Neural progenitor cell (in vitro differentiated cells): ENCODE results near the gene SOX11. TPM values are rescaled to one million over a fixed set of nuclear protein-coding genes. Genes with fewer than 3 reads are reported as not detected.
A peak's percentile ranks its signal among the peaks of the same experiment; 100 is the strongest.

ENCODE experiments used
- DNase-seq: peaks from one replicate; pipeline ENCODE4 v3.0.0-alpha.2; 2016; ENCODE audit warnings: low spot score
- H2AFZ ChIP-seq: fragments of 200-600 bp; sonication (generic); replicated peaks from 2 replicates; pipeline ENCODE4 v1.6.1; 2016; ENCODE audit warnings: antibody characterized with exemption
- H3F3A ChIP-seq: fragments of 200-600 bp; sonication (generic); 2 replicates; pipeline ENCODE4 v1.6.1; 2016; ENCODE audit warnings: antibody characterized with exemption, low read depth
- H3K27ac ChIP-seq: fragments of 200-600 bp; sonication (generic); 2 replicates; pipeline ENCODE4 v1.5.1; 2016; ENCODE audit warnings: mild to moderate bottlenecking
- H3K27me3 ChIP-seq: fragments of 200-600 bp; sonication (generic); 2 replicates; pipeline ENCODE4 v1.6.1; 2016; ENCODE audit warnings: mild to moderate bottlenecking, moderate library complexity
- H3K36me3 ChIP-seq: fragments of 200-600 bp; sonication (generic); 2 replicates; pipeline ENCODE4 v1.5.1; 2016
- H3K4me1 ChIP-seq: fragments of 200-600 bp; sonication (generic); 2 replicates; pipeline ENCODE4 v1.6.1; 2016; ENCODE audit warnings: mixed run types
- H3K4me2 ChIP-seq: fragments of 200-600 bp; sonication (generic); 2 replicates; pipeline ENCODE4 v1.6.1; 2016
- H3K4me3 ChIP-seq: fragments of 200-600 bp; sonication (generic); 2 replicates; pipeline ENCODE4 v1.5.1; 2016
- H3K79me2 ChIP-seq: fragments of 200-600 bp; sonication (generic); 2 replicates; pipeline ENCODE4 v1.6.1; 2016; ENCODE audit warnings: low read depth
- H3K9ac ChIP-seq: fragments of 200-600 bp; sonication (generic); 2 replicates; pipeline ENCODE4 v1.6.1; 2016
- H3K9me3 ChIP-seq: fragments of 200-600 bp; sonication (generic); 2 replicates; pipeline ENCODE4 v1.5.1; 2016; ENCODE audit warnings: low read depth
- H4K20me1 ChIP-seq: fragments of 200-600 bp; sonication (generic); 2 replicates; pipeline ENCODE4 v1.6.1; 2016; ENCODE audit warnings: low read depth
- H3K27ac Mint-ChIP-seq: 3 replicates; pipeline ENCODE4 v1.8.0; 2021; ENCODE audit warnings: mixed read lengths
- H3K27me3 Mint-ChIP-seq: 2 replicates; pipeline ENCODE4 v1.8.0; 2022; ENCODE audit warnings: low read depth, mild to moderate bottlenecking, inconsistent platforms, moderate library complexity, mixed read lengths; ENCODE audit not compliant: insufficient read depth
- H3K36me3 Mint-ChIP-seq: 3 replicates; pipeline ENCODE4 v1.8.0; 2021; ENCODE audit warnings: mixed read lengths
- H3K4me1 Mint-ChIP-seq: 3 replicates; pipeline ENCODE4 v1.8.0; 2021; ENCODE audit warnings: mixed read lengths
- H3K4me3 Mint-ChIP-seq: 3 replicates; pipeline ENCODE4 v1.8.0; 2021; ENCODE audit warnings: mild to moderate bottlenecking, moderate library complexity, mixed read lengths
- H3K9me3 Mint-ChIP-seq: 3 replicates; pipeline ENCODE4 v1.8.0; 2020; ENCODE audit warnings: mixed read lengths
- EZH2 ChIP-seq: fragments of 200-600 bp; sonication (generic); IDR thresholded peaks from 2 replicates; pipeline ENCODE4 v1.6.1; 2017; ENCODE audit warnings: antibody characterized with exemption, mild to moderate bottlenecking, moderate library complexity
- EZH2phosphoT487 ChIP-seq: fragments of 200-600 bp; sonication (generic); IDR thresholded peaks from 2 replicates; pipeline ENCODE4 v1.6.1; 2017; ENCODE audit warnings: antibody characterized with exemption
- total RNA-seq: library from RNA; depleted of rRNA; stranded (reverse); fragments of >200 nt; gene quantifications from 2 replicates; pipeline ENCODE4 v1.2.3, GENCODE V29; 2015; ENCODE audit warnings: low replicate concordance
- TF ChIP-seq, protein P1 (sequence below): fragments of 200-600 bp; sonication (generic); IDR thresholded peaks from 2 replicates; pipeline ENCODE4 v1.5.1; 2017; ENCODE audit warnings: antibody characterized with exemption, mild to moderate bottlenecking

SOX11 gene
- total RNA-seq, 1 donor from 2014 or later: 176 TPM

DNA sequence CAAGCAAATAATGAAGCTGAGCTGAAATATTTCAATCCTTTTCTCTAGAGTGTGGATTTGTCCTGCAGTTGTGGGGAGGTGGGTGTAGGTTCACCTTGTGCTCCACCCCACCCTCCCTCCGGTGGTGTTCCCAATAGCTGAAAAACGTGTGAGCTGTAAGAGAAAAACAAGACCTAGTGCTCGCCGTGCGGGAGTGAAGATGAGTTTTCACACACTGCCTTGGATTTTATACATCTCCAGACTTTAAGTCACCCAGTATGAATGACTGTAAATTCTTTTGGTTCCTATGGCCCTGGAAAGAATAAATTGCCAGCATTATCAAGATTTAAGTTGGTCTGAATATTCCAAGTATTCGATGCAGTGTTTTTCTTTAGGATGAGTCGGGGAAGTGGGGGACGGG, 1.9 kb upstream of the SOX11 start:
- H3F3A ChIP-seq: peaks cover 13% of the 10 kb centered on the region
- peaks cover 81% of the 10 kb centered on the region for H3K79me2 ChIP-seq
- H3K4me1 Mint-ChIP-seq: peaks cover 26% of the 10 kb centered on the region
- H2AFZ ChIP-seq: no peak overlapping the region
- peak overlapping the region; percentile 99 for H3K4me3 Mint-ChIP-seq
- peaks cover 28% of the 10 kb centered on the region for H4K20me1 ChIP-seq
- peaks cover 15% of the 10 kb centered on the region for H3K4me1 ChIP-seq
- no peaks in the 10 kb centered on the region for H3K27me3 ChIP-seq
- H3K9ac ChIP-seq: peak overlapping the region; percentile 74
- H3K4me2 ChIP-seq: peak overlapping the region; percentile 96
- TF ChIP-seq EZH2: no peak
- TF ChIP-seq, protein P1, sequence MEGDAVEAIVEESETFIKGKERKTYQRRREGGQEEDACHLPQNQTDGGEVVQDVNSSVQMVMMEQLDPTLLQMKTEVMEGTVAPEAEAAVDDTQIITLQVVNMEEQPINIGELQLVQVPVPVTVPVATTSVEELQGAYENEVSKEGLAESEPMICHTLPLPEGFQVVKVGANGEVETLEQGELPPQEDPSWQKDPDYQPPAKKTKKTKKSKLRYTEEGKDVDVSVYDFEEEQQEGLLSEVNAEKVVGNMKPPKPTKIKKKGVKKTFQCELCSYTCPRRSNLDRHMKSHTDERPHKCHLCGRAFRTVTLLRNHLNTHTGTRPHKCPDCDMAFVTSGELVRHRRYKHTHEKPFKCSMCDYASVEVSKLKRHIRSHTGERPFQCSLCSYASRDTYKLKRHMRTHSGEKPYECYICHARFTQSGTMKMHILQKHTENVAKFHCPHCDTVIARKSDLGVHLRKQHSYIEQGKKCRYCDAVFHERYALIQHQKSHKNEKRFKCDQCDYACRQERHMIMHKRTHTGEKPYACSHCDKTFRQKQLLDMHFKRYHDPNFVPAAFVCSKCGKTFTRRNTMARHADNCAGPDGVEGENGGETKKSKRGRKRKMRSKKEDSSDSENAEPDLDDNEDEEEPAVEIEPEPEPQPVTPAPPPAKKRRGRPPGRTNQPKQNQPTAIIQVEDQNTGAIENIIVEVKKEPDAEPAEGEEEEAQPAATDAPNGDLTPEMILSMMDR: no peak
- no peak for TF ChIP-seq EZH2phosphoT487
- peaks cover 9% of the 10 kb centered on the region for H3K27me3 Mint-ChIP-seq
- peak; percentile 23 for DNase-seq
- peak overlapping the region; percentile 100 for H3K27ac Mint-ChIP-seq
- H3K36me3 ChIP-seq: peaks cover 7% of the 10 kb centered on the region
- H3K36me3 Mint-ChIP-seq: peaks cover 17% of the 10 kb centered on the region
- H3K27ac ChIP-seq: peak overlapping the region; percentile 97
- peaks cover 3% of the 10 kb centered on the region for H3K9me3 Mint-ChIP-seq
- peak overlapping the region; percentile 96 for H3K4me3 ChIP-seq
- H3K9me3 ChIP-seq: no peaks in the 10 kb centered on the region

GRCh38 chr2:5690718-5691220, 1.4 kb upstream of the SOX11 start:
- Histone ChIP-seq H3K4me1 (peaks cover 10% of the 10 kb centered on the region), H3K4me3 (peak overlapping the region; percentile 96), H3K36me3 (peaks cover 9% of the 10 kb centered on the region), H3K79me2 (peaks cover 86% of the 10 kb centered on the region), H3K9me3 (no peaks in the 10 kb centered on the region), H3K4me2 (peak overlapping the region; percentile 96), H3K27me3 (no peaks in the 10 kb centered on the region), H4K20me1 (peaks cover 33% of the 10 kb centered on the region), H3F3A (peaks cover 18% of the 10 kb centered on the region), H2AFZ (no peak overlapping the region), H3K27ac (peak overlapping the region; percentile 97), H3K9ac (peak overlapping the region; percentile 74)
- Mint-ChIP-seq H3K9me3 (peaks cover 3% of the 10 kb centered on the region), H3K27me3 (peaks cover 11% of the 10 kb centered on the region), H3K4me1 (peaks cover 22% of the 10 kb centered on the region), H3K36me3 (peaks cover 21% of the 10 kb centered on the region), H3K27ac (peak overlapping the region; percentile 100), H3K4me3 (peak overlapping the region; percentile 99)
- DNase-seq: no peak
- TF ChIP-seq EZH2phosphoT487: no peak
- TF ChIP-seq, protein P1: no peak
- TF ChIP-seq EZH2: no peak

- Histone ChIP-seq H3K27me3 (no peaks in the 10 kb centered on the region), H3F3A (peaks cover 23% of the 10 kb centered on the region), H3K27ac (peak overlapping the region; percentile 97), H2AFZ (no peak overlapping the region), H3K4me2 (peak overlapping the region; percentile 96), H3K4me1 (peaks cover 8% of the 10 kb centered on the region), H3K9ac (peak overlapping the region; percentile 74), H4K20me1 (peaks cover 40% of the 10 kb centered on the region), H3K36me3 (peaks cover 9% of the 10 kb centered on the region), H3K4me3 (peak overlapping the region; percentile 96), H3K79me2 (peaks cover 92% of the 10 kb centered on the region), H3K9me3 (no peaks in the 10 kb centered on the region)
- Mint-ChIP-seq H3K9me3 (peaks cover 5% of the 10 kb centered on the region), H3K36me3 (peaks cover 23% of the 10 kb centered on the region), H3K27me3 (peaks cover 11% of the 10 kb centered on the region), H3K4me1 (peaks cover 17% of the 10 kb centered on the region), H3K27ac (peak overlapping the region; percentile 100), H3K4me3 (peak overlapping the region; percentile 99)
- DNase-seq: peak; percentile 94
- TF ChIP-seq, protein P1: peak; percentile 50
- TF ChIP-seq EZH2phosphoT487: no peak
- no peak for TF ChIP-seq EZH2
Measured at GRCh38 chr2:5691221-5691984, 781 bp upstream of the SOX11 start.
